ENCODE measurements around the gene RIMBP3B.
"Not testable (repeated sequence)": the region's sequence is repeated elsewhere in the genome, so short reads cannot be mapped to it uniquely, and the experiment has no call there.

Gene RIMBP3B

GRCh38 chr22:21383701-21384467 is at the start of gene RIMBP3B:
TSS of gene RIMBP3B (plus strand) at chr22:21383751. CDS start at chr22:21383859, 108 bp downstream.
- not testable (repeated sequence) for DNase-seq

GRCh38 chr22:21357527-21357926 is 26.0 kb upstream of the RIMBP3B start:
- not testable (repeated sequence) for DNase-seq

GRCh38 chr22:21360525-21360924 is 23.0 kb upstream of the RIMBP3B start:
- not testable (repeated sequence) for DNase-seq

- not testable (repeated sequence) for DNase-seq
Measured at GRCh38 chr22:21362473-21362872, 21.1 kb upstream of the RIMBP3B start.

GRCh38 chr22:21363061-21363460 is 20.5 kb upstream of the RIMBP3B start:
- DNase-seq: not testable (repeated sequence)

- not testable (repeated sequence) for DNase-seq
Measured at GRCh38 chr22:21363803-21364202, 19.7 kb upstream of the RIMBP3B start.

GRCh38 chr22:21364362-21364761 is 19.2 kb upstream of the RIMBP3B start:
- not testable (repeated sequence) for DNase-seq

- DNase-seq: not testable (repeated sequence)
Measured at GRCh38 chr22:21365337-21365736, 18.2 kb upstream of the RIMBP3B start.

- DNase-seq: not testable (repeated sequence)
Measured at GRCh38 chr22:21368603-21369310, 14.8 kb upstream of the RIMBP3B start.

- DNase-seq: not testable (repeated sequence)
Measured at GRCh38 chr22:21375880-21376279, 7.7 kb upstream of the RIMBP3B start.

- DNase-seq: not testable (repeated sequence)
Measured at GRCh38 chr22:21384468-21385357, 1.2 kb downstream of the RIMBP3B start.

GRCh38 chr22:21389480-21389879 is 5.9 kb downstream of the RIMBP3B start:
- not testable (repeated sequence) for DNase-seq

GRCh38 chr22:21390013-21390412 is 6.5 kb downstream of the RIMBP3B start:
- not testable (repeated sequence) for DNase-seq

GRCh38 chr22:21394613-21395012 is 11.1 kb downstream of the RIMBP3B start:
- not testable (repeated sequence) for DNase-seq

- DNase-seq: not testable (repeated sequence)
Measured at GRCh38 chr22:21401197-21401969, 17.8 kb downstream of the RIMBP3B start.

GRCh38 chr22:21402763-21403314 is 19.3 kb downstream of the RIMBP3B start:
- not testable (repeated sequence) for DNase-seq

GRCh38 chr22:21407139-21407538 is 23.6 kb downstream of the RIMBP3B start:
- not testable (repeated sequence) for DNase-seq

- not testable (repeated sequence) for DNase-seq
Measured at GRCh38 chr22:21407792-21408191, 24.2 kb downstream of the RIMBP3B start.

- DNase-seq: not testable (repeated sequence)
Measured at GRCh38 chr22:21416375-21416774, 32.8 kb downstream of the RIMBP3B start.

- not testable (repeated sequence) for DNase-seq
Measured at GRCh38 chr22:21417227-21417746, 33.7 kb downstream of the RIMBP3B start, which contains the start of gene HIC2. TSS of gene HIC2 (plus strand) at chr22:21417371. CDS start at chr22:21442832, 25,461 bp downstream.

- not testable (repeated sequence) for DNase-seq
Measured at GRCh38 chr22:21417853-21418252, 34.3 kb downstream of the RIMBP3B start.
